K562 (cell line): ENCODE data around the gene CPED1. TPM values are rescaled to one million over a fixed set of nuclear protein-coding genes. Genes with fewer than 3 reads are reported as not detected.
A peak's percentile ranks its signal among the peaks of the same experiment; 100 is the strongest.

Experiments
- CCNT2 ChIP-seq: IDR thresholded peaks from 2 replicates; pipeline ENCODE4 v1.6.1; 2011; ENCODE audit warnings: borderline replicate concordance, low read depth, mild to moderate bottlenecking, moderate library complexity, mixed read lengths, low read length; ENCODE audit not compliant: insufficient read length; ENCODE audit errors: extremely low read depth
- KLF10 ChIP-seq: fragments of 250-450 bp; sonication (Bioruptor Pico); IDR thresholded peaks from 2 replicates; pipeline ENCODE4 v1.6.1; 2021; ENCODE audit warnings: matching md5 sums
- NFYB ChIP-seq: IDR thresholded peaks from 2 replicates; pipeline ENCODE4 v1.6.1; 2011; ENCODE audit warnings: mild to moderate bottlenecking, moderate library complexity; ENCODE audit not compliant: insufficient read length; ENCODE audit errors: extremely low read depth
- NONO ChIP-seq, 2 experiments: fragments of 200-400 bp in 1 of 2; fragments of 450-650 bp in 1 of 2; formaldehyde crosslinking in 1 of 2; IDR thresholded peaks; 2 replicates each; pipeline ENCODE4 v1.6.1; 2017; ENCODE audit warnings: low read depth in 2 of 2, mild to moderate bottlenecking in 2 of 2, moderate library complexity in 2 of 2, low read length in 1 of 2
- NR2C1 ChIP-seq, 2 experiments: fragments of 450-650 bp; IDR thresholded peaks; 2 replicates each; pipeline ENCODE4 v1.6.1; 2017; ENCODE audit warnings: mild to moderate bottlenecking in 2 of 2, antibody characterized with exemption in 1 of 2, inconsistent platforms in 1 of 2, missing compliant biosample characterization in 1 of 2, missing genetic modification characterization in 1 of 2
- POLR2AphosphoS2 ChIP-seq: IDR thresholded peaks from 2 replicates; pipeline ENCODE4 v1.6.1; 2012; ENCODE audit warnings: low read length, improper control_type of control experiment
- RBM22 ChIP-seq: fragments of 200-400 bp; formaldehyde crosslinking; IDR thresholded peaks from 2 replicates; pipeline ENCODE4 v1.6.1; 2018; ENCODE audit warnings: low read length, low read depth; ENCODE audit not compliant: poor library complexity, severe bottlenecking
- SP2 ChIP-seq: IDR thresholded peaks from 2 replicates; pipeline ENCODE4 v1.6.1; 2011; ENCODE audit warnings: mild to moderate bottlenecking, low read depth, low read length, moderate library complexity; ENCODE audit not compliant: poor library complexity, severe bottlenecking; ENCODE audit errors: extremely low read depth
- ZNF174 ChIP-seq: fragments of 250-450 bp; sonication (Bioruptor Pico); IDR thresholded peaks from 2 replicates; pipeline ENCODE4 v1.4.0; 2020; ENCODE audit warnings: mild to moderate bottlenecking
- ZNF212 ChIP-seq: fragments of 450-650 bp; formaldehyde crosslinking; IDR thresholded peaks from 2 replicates; pipeline ENCODE4 v1.4.0; 2020; ENCODE audit warnings: mild to moderate bottlenecking
- ZNF23 ChIP-seq: fragments of 250-450 bp; sonication (Bioruptor Pico); IDR thresholded peaks from 2 replicates; pipeline ENCODE4 v1.4.0; 2020; ENCODE audit warnings: mild to moderate bottlenecking
- ZNF253 ChIP-seq: fragments of 250-450 bp; sonication (Bioruptor Pico); conservative IDR thresholded peaks from 2 replicates; pipeline ENCODE4 v1.6.1; 2021; ENCODE audit warnings: mild to moderate bottlenecking
- ZNF398 ChIP-seq: fragments of 250-450 bp; sonication (Bioruptor Pico); IDR thresholded peaks from 2 replicates; pipeline ENCODE4 v1.8.0; 2021; ENCODE audit warnings: moderate library complexity, mild to moderate bottlenecking, inconsistent platforms
- ZNF717 ChIP-seq: fragments of 250-450 bp; sonication (Bioruptor Pico); IDR thresholded peaks from 2 replicates; pipeline ENCODE4 v1.5.0; 2021
- ZSCAN32 ChIP-seq: fragments of 450-650 bp; formaldehyde crosslinking; IDR thresholded peaks from 2 replicates; pipeline ENCODE4 v1.4.0; 2020; ENCODE audit warnings: mild to moderate bottlenecking, moderate library complexity
- polyA plus RNA-seq, 8 experiments: library from polyadenylated mRNA; depleted of rRNA in 4 of 8; stranded (reverse) in 5 of 8; unstranded in 3 of 8; fragments of >200 nt; fragmentation: Nextera tagmentation in 2 of 8; fragmentation: Illumina TruSeq in 1 of 8; extraction: Ambion mirVana in 2 of 8; extraction: Trizol in 1 of 8; gene quantifications; 2 replicates each; pipeline versions ENCODE4 v1.2.1 to v1.2.3, GENCODE V29; 2011 to 2014; ENCODE audit warnings: inconsistent platforms in 1 of 8, missing spikeins in 1 of 8
- total RNA-seq, 7 experiments: library from RNA; depleted of rRNA in 6 of 7; stranded (reverse); fragments of >200 nt in 6 of 7; fragmentation: Illumina TruSeq in 2 of 7; extraction: Trizol in 2 of 7; gene quantifications; 2 replicates each; pipeline versions ENCODE4 v1.2.1 to v1.2.3, GENCODE V29; 2011 to 2021; ENCODE audit warnings: low replicate concordance in 1 of 7
- TF ChIP-seq, protein P1 (sequence below): fragments of 200-800 bp; sonication (Bioruptor generic); IDR thresholded peaks from 2 replicates; pipeline ENCODE4 v1.6.1; 2017; ENCODE audit warnings: missing genetic modification characterization, missing compliant biosample characterization
- TF ChIP-seq, protein P2 (sequence below): fragments of 250-450 bp; sonication (Bioruptor Pico); IDR thresholded peaks from 2 replicates; pipeline ENCODE4 v1.5.0; 2020; ENCODE audit warnings: mild to moderate bottlenecking

Gene CPED1
- total and polyA plus RNA-seq, 9 of the 15 experiments (the other 6 are each of a cell fraction or from before 2014, with no cell fraction given), result 195 to 393 (median 290) TPM

- TF ChIP-seq RBM22 (peak; percentile 33), ZNF717 (CRISPR knock-in tag) (peak; percentile 82; the same call in 1 of the 2 replicates), ZNF398 (CRISPR knock-in tag) (0 out of 2 replicates have a peak, but pooled peaks have one; percentile 25), ZNF212 (CRISPR knock-in tag) (0 out of 2 replicates have a peak, but pooled peaks have one; percentile 27), NONO (IDR thresholded peaks at IDR 0.05; ENCODE audit: low read depth in 2 of 2, low read length in 1 of 2) (peak in 1 of 2 experiments; percentile 51; a peak in 1 of 4 replicates), ZNF253 (0 out of 2 replicates have a peak, but pooled peaks have one; percentile 40), POLR2AphosphoS2 (no peak), NFYB (no peak), KLF10 (CRISPR knock-in tag) (0 out of 2 replicates have a peak, but pooled peaks have one; percentile 44), ZNF174 (CRISPR knock-in tag) (0 out of 2 replicates have a peak, but pooled peaks have one; percentile 10), CCNT2 (peak; percentile 33), SP2 (no peak), ZSCAN32 (peak; percentile 71; the same call in 1 of the 2 replicates), ZNF23 (peak; percentile 71), NR2C1 (IDR thresholded peaks at IDR 0.05) (no peak), NR2C1 (tag; IDR thresholded peaks at IDR 0.05) (no peak)
- TF ChIP-seq, protein P1, sequence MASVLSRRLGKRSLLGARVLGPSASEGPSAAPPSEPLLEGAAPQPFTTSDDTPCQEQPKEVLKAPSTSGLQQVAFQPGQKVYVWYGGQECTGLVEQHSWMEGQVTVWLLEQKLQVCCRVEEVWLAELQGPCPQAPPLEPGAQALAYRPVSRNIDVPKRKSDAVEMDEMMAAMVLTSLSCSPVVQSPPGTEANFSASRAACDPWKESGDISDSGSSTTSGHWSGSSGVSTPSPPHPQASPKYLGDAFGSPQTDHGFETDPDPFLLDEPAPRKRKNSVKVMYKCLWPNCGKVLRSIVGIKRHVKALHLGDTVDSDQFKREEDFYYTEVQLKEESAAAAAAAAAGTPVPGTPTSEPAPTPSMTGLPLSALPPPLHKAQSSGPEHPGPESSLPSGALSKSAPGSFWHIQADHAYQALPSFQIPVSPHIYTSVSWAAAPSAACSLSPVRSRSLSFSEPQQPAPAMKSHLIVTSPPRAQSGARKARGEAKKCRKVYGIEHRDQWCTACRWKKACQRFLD, result no peak
- TF ChIP-seq, protein P2, sequence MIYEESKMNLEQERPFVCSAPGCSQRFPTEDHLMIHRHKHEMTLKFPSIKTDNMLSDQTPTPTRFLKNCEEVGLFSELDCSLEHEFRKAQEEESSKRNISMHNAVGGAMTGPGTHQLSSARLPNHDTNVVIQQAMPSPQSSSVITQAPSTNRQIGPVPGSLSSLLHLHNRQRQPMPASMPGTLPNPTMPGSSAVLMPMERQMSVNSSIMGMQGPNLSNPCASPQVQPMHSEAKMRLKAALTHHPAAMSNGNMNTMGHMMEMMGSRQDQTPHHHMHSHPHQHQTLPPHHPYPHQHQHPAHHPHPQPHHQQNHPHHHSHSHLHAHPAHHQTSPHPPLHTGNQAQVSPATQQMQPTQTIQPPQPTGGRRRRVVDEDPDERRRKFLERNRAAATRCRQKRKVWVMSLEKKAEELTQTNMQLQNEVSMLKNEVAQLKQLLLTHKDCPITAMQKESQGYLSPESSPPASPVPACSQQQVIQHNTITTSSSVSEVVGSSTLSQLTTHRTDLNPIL (CRISPR knock-in tag), result peak; percentile 58; the same call in 1 of the 2 replicates
These were observed 94.0 kb downstream of the CPED1 start (continued) for GRCh38 chr7:121082400-121083101.
